GM18519 (cell line): Measurements from ENCODE around the gene TPCN1.

Experiments
- ATAC-seq: cut with Tn5 transposase; IDR thresholded peaks from one replicate; pipeline ENCODE4 v1.9.1; 2021; ENCODE audit warnings: mild to moderate bottlenecking, moderate library complexity; ENCODE audit not compliant: unreplicated experiment, low FRiP score

The TPCN1 gene

DNA sequence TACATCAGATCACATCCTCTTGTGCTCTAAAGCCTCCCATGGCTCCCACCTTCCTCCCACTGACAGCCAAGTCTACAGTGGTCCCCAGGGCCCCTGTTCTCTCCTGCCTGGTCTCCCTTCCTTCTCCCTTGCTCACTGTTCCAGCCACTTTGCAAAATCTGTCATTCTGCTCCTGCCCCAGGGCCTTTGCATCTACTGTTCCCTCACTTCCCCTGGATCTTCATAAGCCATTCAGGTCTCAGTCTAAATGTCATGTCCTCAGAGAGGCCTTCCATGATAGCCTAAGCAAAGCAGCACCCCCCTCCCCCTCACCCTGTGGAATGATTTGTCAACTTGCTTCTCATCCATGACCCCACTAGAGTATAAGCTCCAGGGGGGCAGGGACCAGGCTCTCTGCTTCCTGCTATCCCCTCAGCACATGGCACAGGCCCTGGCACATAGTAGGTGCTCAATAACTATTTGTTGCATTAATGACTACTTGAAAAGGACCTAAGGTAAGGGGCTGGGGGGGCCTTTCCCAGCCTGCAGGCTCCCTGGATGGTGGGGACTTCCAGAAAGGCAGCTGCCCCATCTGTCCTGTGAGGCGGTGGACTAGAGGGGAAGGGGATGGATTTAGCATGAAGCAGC, 108.6 kb downstream of the TPCN1 start:
- no peak for ATAC-seq

DNA sequence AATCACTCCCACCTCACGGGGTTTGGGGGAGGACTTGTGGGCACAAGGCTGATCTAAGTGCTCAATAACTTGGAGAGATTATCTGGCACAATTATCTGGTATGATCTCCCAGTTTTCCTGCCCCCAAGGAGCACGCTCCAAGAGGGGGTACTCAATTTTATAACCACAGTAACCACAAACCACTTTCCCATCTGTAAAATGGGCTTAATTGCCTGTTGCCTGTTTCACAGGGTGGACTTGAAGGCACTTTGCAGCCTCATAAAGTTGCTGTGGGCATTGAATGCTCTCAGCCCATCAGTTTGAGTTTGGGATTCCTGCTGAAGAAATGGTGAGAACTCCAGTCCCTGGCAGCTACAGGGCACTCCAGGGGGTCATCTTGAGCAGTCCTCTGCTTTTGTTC, 109.2 kb downstream of the TPCN1 start:
- no peak for ATAC-seq

GRCh38 chr12:113332688-113333417, 111.6 kb downstream of the TPCN1 start:
- no peak for ATAC-seq

- ATAC-seq: no peak
Measured at GRCh38 chr12:113333418-113333750, 112.1 kb downstream of the TPCN1 start.

DNA sequence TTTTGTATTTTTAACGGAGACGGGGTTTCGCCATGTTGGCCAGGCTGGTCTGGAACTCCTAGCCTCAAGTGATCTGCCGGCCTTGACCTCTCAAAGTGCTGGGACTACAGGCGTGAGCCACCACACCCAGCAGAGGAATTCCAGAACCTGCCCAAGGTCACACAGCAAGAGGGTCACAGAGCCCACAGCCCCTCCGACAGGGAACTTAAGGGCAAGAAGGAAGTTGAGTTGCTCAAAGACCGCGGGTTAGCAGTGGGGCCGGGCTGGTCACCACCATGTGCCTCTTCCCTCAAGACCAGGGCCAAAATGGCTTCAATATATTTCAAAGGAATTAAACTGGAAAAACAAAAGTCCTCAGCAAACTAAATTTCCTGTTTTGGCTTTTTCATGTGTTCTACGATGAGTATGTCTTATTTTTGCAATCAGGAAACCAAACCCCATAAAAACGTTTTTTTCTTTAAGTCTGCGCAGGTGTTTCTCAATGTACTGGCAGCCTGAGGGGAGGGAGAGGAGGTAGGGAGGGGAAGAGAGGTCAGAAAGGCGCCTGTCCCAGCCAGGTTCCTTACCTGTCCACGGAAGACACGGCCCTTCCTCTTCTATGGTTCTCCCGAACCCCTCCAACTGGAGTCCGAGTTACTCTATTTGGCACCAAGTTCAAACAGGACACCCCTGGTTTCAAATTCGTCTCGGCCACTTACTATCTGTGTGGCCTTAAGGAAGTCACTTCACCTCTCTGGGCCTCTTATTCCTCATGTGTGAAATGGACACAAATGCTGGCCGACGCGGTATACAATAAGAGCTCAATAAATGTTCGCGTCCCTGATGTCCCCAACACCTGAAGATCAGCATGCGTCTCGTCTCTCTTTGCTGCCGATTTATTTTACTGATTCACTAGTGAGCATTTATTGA, 112.9 kb downstream of the TPCN1 start:
- ATAC-seq: peak; percentile 6

- ATAC-seq: peak; percentile 78
Measured at GRCh38 chr12:113334786-113335539, 113.7 kb downstream of the TPCN1 start, which contains the start of gene SLC8B1. SLC8B1 (minus strand) TSS chr12:113335109; CDS start chr12:113332878, 2,231 bp downstream.

- no peak for ATAC-seq
Measured at GRCh38 chr12:113339540-113339939, 118.3 kb downstream of the TPCN1 start.

DNA sequence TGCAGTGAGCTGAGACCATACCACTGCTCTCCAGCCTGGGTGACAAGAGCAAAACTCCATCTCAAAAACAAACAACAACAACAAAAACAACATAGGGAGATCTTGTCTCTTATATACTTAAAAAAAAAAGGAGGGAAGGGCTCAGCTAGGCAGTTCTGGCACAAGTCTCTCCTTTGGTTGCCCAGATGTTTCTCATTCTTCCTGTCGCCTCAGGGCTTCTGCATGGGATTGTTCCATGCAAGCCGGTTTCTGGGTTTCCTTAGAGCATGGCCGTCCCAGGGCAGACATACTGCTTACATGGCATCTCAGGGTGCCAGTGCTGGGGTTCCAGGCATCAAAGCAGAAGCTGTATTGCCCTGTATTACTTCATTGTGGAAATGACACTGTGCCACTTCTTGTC, 118.8 kb downstream of the TPCN1 start:
- no peak for ATAC-seq

DNA sequence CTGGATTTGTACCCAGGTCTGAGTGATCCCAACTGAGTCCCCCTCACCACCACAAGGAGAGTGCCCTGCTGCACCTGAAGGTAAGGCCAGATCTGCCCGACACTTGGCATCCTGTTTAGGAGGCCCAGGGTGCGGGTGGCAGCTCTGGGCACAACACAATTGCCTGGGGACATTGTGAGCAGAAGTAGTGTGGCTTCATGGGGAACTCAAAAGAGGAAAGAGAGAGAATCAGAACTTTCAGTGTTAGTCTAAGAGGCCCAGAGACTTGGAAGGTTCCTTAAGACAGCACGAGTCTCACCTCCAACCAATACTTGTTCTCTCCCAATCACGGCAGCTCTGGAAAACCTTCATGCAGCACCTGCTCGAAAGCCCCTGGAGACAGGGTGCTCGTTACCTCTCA, 120.3 kb downstream of the TPCN1 start:
- ATAC-seq: no peak

GRCh38 chr12:113345318-113345717, 124.1 kb downstream of the TPCN1 start:
- ATAC-seq: no peak

DNA sequence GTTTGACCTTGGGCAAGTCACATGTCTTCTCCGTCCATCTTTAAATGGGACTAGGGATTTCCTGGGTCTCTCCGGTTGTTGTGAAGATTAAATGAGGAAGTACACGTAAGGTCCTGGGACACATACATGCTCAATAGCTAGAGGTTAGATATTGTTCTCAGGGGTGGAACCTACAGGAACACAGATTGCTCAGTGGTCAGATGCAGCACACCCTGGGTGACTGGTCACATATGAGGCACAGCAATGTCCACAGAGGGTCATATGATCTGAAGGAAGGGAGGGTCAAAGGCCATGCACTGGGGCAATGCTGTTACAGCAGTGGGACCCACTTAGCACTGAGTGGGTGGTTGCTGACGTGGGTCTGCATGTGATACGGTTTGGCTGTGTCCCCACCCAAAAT, 125.1 kb downstream of the TPCN1 start:
- ATAC-seq: no peak

GRCh38 chr12:113347107-113347506, 125.8 kb downstream of the TPCN1 start:
- no peak for ATAC-seq

GRCh38 chr12:113347892-113348291, 126.6 kb downstream of the TPCN1 start:
- no peak for ATAC-seq
